C4-2B (cell line): Measurements from ENCODE around the gene SREBF1.

Source experiments
- ZFX ChIP-seq: fragments of 450-650 bp; IDR thresholded peaks from 2 replicates; pipeline ENCODE4 v1.6.1; 2017
- TF ChIP-seq, protein P1 (sequence below): fragments of 450-650 bp; conservative IDR thresholded peaks from 2 replicates; pipeline ENCODE4 v1.5.1; 2017; ENCODE audit warnings: mild to moderate bottlenecking

GRCh38 chr17:17857496-17857895 lies 20.7 kb upstream of the SREBF1 start:
- TF ChIP-seq, protein P1, sequence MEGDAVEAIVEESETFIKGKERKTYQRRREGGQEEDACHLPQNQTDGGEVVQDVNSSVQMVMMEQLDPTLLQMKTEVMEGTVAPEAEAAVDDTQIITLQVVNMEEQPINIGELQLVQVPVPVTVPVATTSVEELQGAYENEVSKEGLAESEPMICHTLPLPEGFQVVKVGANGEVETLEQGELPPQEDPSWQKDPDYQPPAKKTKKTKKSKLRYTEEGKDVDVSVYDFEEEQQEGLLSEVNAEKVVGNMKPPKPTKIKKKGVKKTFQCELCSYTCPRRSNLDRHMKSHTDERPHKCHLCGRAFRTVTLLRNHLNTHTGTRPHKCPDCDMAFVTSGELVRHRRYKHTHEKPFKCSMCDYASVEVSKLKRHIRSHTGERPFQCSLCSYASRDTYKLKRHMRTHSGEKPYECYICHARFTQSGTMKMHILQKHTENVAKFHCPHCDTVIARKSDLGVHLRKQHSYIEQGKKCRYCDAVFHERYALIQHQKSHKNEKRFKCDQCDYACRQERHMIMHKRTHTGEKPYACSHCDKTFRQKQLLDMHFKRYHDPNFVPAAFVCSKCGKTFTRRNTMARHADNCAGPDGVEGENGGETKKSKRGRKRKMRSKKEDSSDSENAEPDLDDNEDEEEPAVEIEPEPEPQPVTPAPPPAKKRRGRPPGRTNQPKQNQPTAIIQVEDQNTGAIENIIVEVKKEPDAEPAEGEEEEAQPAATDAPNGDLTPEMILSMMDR: no peak
- TF ChIP-seq ZFX: no peak
